ENCODE results near the gene SLC66A1. TPM values are rescaled to one million over a fixed set of nuclear protein-coding genes. Genes with fewer than 3 reads are reported as not detected.
A peak's percentile ranks its signal among the peaks of the same experiment; 100 is the strongest.

The SLC66A1 gene
- total and polyA plus RNA-seq, 9 of the 15 experiments (the other 6 are each of a cell fraction or from before 2014, with no cell fraction given), result 1.2 to 40.8 (median 18.6) TPM

- in situ Hi-C loops (cut with MboI), result no loop called here
These were observed 15.6 kb downstream of the SLC66A1 start for GRCh38 chr1:19327736-19328135.

DNA sequence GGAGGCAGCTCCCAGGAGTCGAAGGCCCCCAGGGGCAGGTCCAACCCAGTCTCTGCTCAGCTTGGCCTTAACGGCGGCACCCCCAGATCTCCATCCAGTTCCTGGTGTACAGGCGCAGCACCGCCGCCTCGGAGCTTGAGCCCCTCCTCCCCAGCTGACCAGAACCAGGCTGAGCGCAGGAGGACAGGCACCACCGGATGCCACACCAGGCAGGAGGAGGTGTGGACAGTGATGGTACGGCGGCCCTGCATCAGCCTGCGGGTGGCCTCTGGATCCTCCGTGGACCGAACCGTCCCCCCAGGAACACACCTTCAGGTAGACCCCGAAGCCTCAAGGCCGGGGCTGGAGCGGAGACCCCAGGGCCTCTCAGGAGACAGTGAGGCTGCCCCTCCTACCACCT lies 16.4 kb downstream of the SLC66A1 start:
- no peak for DNase-seq (ENCODE audit: extremely low read depth in 1 of 4, low spot score in 3 of 4)
- TF ChIP-seq SRF (CRISPR knock-in tag; IDR thresholded peaks at IDR 0.05) (no peak), CBFB (CRISPR knock-in tag; IDR thresholded peaks at IDR 0.05) (no peak), TSHZ1 (CRISPR knock-in tag; IDR thresholded peaks at IDR 0.05) (no peak), POLR2G (IDR thresholded peaks at IDR 0.05; ENCODE audit: low read depth, low read length) (peak; percentile 69), NFXL1 (CRISPR knock-in tag; IDR thresholded peaks at IDR 0.05) (no peak), RBM22 (IDR thresholded peaks at IDR 0.05; ENCODE audit: low read depth, low read length, poor library complexity, severe bottlenecking) (peak; percentile 63), ZNF561 (CRISPR knock-in tag; conservative IDR thresholded peaks at IDR 0.05) (no peak), RBFOX2 (IDR thresholded peaks at IDR 0.05; ENCODE audit: low read depth, low read length) (0 out of 2 replicates have a peak, but pooled peaks have one; percentile 17), SRSF9 (IDR thresholded peaks at IDR 0.05; ENCODE audit: borderline replicate concordance, low read depth, low read length) (no peak), ZBTB8A (IDR thresholded peaks at IDR 0.05; ENCODE audit: partially characterized antibody) (no peak)

More at GRCh38 chr1:19327736-19328135, 15.6 kb downstream of the SLC66A1 start:
- Histone ChIP-seq H3K4me1 (replicated peaks in 1 of 2; ENCODE audit: control insufficient read depth in 2 of 2, insufficient read depth in 2 of 2, low read length in 2 of 2) (peaks cover 16 to 46% of the 10 kb centered on the region in 2 experiments), H3K9me3 (replicated peaks; ENCODE audit: control insufficient read depth, insufficient read depth, low read depth, low read length) (no peaks in the 10 kb centered on the region), H3K4me2 (ENCODE audit: insufficient read depth, low read length) (no peak overlapping the region), H2AFZ (ENCODE audit: low read depth, low read length) (no peak overlapping the region), H4K20me1 (replicated peaks; ENCODE audit: control insufficient read depth, insufficient read depth, low read length) (peaks cover 38% of the 10 kb centered on the region), H3K9me1 (ENCODE audit: control insufficient read depth, insufficient read depth, low read length) (peaks cover 20% of the 10 kb centered on the region), H3K36me3 (ENCODE audit: control insufficient read depth, insufficient read depth, low read length) (peaks cover 55% of the 10 kb centered on the region; the same call in 2 of the 3 replicates), H3K79me2 (ENCODE audit: control insufficient read depth, insufficient read depth, low read length) (no peaks in the 10 kb centered on the region), H3K27me3 (ENCODE audit: control insufficient read depth in 2 of 2, insufficient read depth in 2 of 2, low read length in 2 of 2) (no peaks in the 10 kb centered on the region), H3K4me3 (no peak overlapping the region), H3K27ac (ENCODE audit: extremely low read depth, low read depth, low read length) (no peak overlapping the region), H3K9ac (ENCODE audit: insufficient read depth in 1 of 2, low read depth in 2 of 2, low read length in 2 of 2) (no peak overlapping the region)
- intact Hi-C loops (cut with micrococcal nuclease), result no loop called here
- DNase-seq (ENCODE audit: extremely low read depth in 1 of 4, low spot score in 3 of 4), result no peak
- ATAC-seq, result no peak
- ChIA-PET CTCF (ENCODE audit: low intra/inter-chr PET ratio) (no interaction called here), POLR2A (interaction anchor here (0.6 to 4.7 kb wide), 3 partner anchors 12 to 18 kb away, joined by 3 to 21 read pairs (median 3); partner anchors contain the start of genes AKR7A2 and SLC66A1)
- FAIRE-seq, result no peak
- 86% methylated on average over 9 of the region's 9 CpGs for WGBS (ENCODE audit: insufficient coverage, low coverage, missing lambda C conversion rate)
- no peak for TF ChIP-seq CBX2 (IDR thresholded peaks at IDR 0.05; ENCODE audit: insufficient read depth, low read length, poor library complexity, severe bottlenecking)
- peak; percentile 60 for TF ChIP-seq RBM25 (IDR thresholded peaks at IDR 0.05; ENCODE audit: low read depth, low read length, severe bottlenecking)
- TF ChIP-seq MIER1 (IDR thresholded peaks at IDR 0.05; ENCODE audit: low read depth), result no peak
- TF ChIP-seq ZFP36 (IDR thresholded peaks at IDR 0.05; ENCODE audit: low read depth, low read length, partially characterized antibody), result peak; percentile 80
- TF ChIP-seq KAT8 (IDR thresholded peaks at IDR 0.05; ENCODE audit: low read depth), result no peak
- TF ChIP-seq TFAM (CRISPR knock-in tag; conservative IDR thresholded peaks at IDR 0.05), result no peak
- peak; percentile 80 for TF ChIP-seq BCOR (IDR thresholded peaks at IDR 0.05)
- BruUV-seq (replicated peaks), result TSS peak; percentile 30

More for the DNA sequence above, 16.4 kb downstream of the SLC66A1 start:
- Histone ChIP-seq H3K79me2 (ENCODE audit: control insufficient read depth, insufficient read depth, low read length) (no peaks in the 10 kb centered on the region), H3K27me3 (ENCODE audit: control insufficient read depth in 2 of 2, insufficient read depth in 2 of 2, low read length in 2 of 2) (no peaks in the 10 kb centered on the region), H2AFZ (ENCODE audit: low read depth, low read length) (no peak overlapping the region), H3K36me3 (ENCODE audit: control insufficient read depth, insufficient read depth, low read length) (peaks cover 53% of the 10 kb centered on the region; the same call in 2 of the 3 replicates), H4K20me1 (replicated peaks; ENCODE audit: control insufficient read depth, insufficient read depth, low read length) (peaks cover 38% of the 10 kb centered on the region), H3K9ac (ENCODE audit: insufficient read depth in 1 of 2, low read depth in 2 of 2, low read length in 2 of 2) (no peak overlapping the region), H3K4me3 (no peak overlapping the region), H3K4me1 (replicated peaks in 1 of 2; ENCODE audit: control insufficient read depth in 2 of 2, insufficient read depth in 2 of 2, low read length in 2 of 2) (peaks cover 16 to 46% of the 10 kb centered on the region in 2 experiments), H3K4me2 (ENCODE audit: insufficient read depth, low read length) (no peak overlapping the region), H3K27ac (ENCODE audit: extremely low read depth, low read depth, low read length) (no peak overlapping the region), H3K9me1 (ENCODE audit: control insufficient read depth, insufficient read depth, low read length) (peaks cover 20% of the 10 kb centered on the region), H3K9me3 (replicated peaks; ENCODE audit: control insufficient read depth, insufficient read depth, low read depth, low read length) (no peaks in the 10 kb centered on the region)
- no TSS peak for BruUV-seq (replicated peaks)
- ChIA-PET CTCF (ENCODE audit: low intra/inter-chr PET ratio) (no interaction called here), POLR2A (interaction anchor here (0.8 to 4.7 kb wide), 2 partner anchors 15 to 77 kb away, joined by 3 to 21 read pairs; partner anchors contain the start of genes AKR7A2, EMC1 and SLC66A1)
- intact Hi-C loops (cut with micrococcal nuclease), result no loop called here
- in situ Hi-C loops (cut with MboI), result no loop called here
- FAIRE-seq, result no peak
- no peak for ATAC-seq
- 96% methylated on average over 13 of the region's 18 CpGs for WGBS (ENCODE audit: insufficient coverage, low coverage, missing lambda C conversion rate)

Data from K562 (cell line).